HCT116 (cell line): ENCODE measurements around the gene IRF3.

ENCODE experiments used
- ELF1 ChIP-seq: IDR thresholded peaks from 2 replicates; pipeline ENCODE4 v1.6.1; 2012; ENCODE audit warnings: low read depth, borderline replicate concordance
- POLR2A ChIP-seq: IDR thresholded peaks from 2 replicates; pipeline ENCODE4 v1.7.0; 2011; ENCODE audit warnings: borderline replicate concordance; ENCODE audit not compliant: insufficient read depth, insufficient read length; ENCODE audit errors: extremely low read depth
- POLR2AphosphoS5 ChIP-seq: IDR thresholded peaks from 2 replicates; pipeline ENCODE4 v1.6.1; 2011; ENCODE audit warnings: mild to moderate bottlenecking, low read depth, low read length, moderate library complexity
- RAD21 ChIP-seq: IDR thresholded peaks from 2 replicates; pipeline ENCODE4 v1.6.1; 2012; ENCODE audit warnings: low read depth, mild to moderate bottlenecking
- SIN3A ChIP-seq: IDR thresholded peaks from 2 replicates; pipeline ENCODE4 v1.6.1; 2012; ENCODE audit warnings: low read depth
- SP1 ChIP-seq: IDR thresholded peaks from 2 replicates; pipeline ENCODE4 v1.6.1; 2012; ENCODE audit warnings: low read depth
- SRF ChIP-seq: IDR thresholded peaks from 2 replicates; pipeline ENCODE4 v1.6.1; 2012; ENCODE audit warnings: low read depth
- YY1 ChIP-seq: IDR thresholded peaks from 2 replicates; pipeline ENCODE4 v1.6.1; 2011; ENCODE audit warnings: low read length, low read depth, moderate library complexity, mild to moderate bottlenecking; ENCODE audit not compliant: insufficient replicate concordance; ENCODE audit errors: extremely low read depth
- TF ChIP-seq, protein P1 (sequence below), 3 experiments: fragments of 200-600 bp in 1 of 3; sonication (generic) in 1 of 3; IDR thresholded peaks in 2 of 3; conservative IDR thresholded peaks in 1 of 3; 2 replicates each; pipeline ENCODE4 v1.5.1; 2012 to 2017; ENCODE audit warnings: low read depth in 2 of 3, low read length in 2 of 3, antibody characterized with exemption in 1 of 3, borderline replicate concordance in 1 of 3, control low read depth in 1 of 3, mild to moderate bottlenecking in 1 of 3, mixed read lengths in 1 of 3, mixed run types in 1 of 3, moderate library complexity in 1 of 3; ENCODE audit not compliant: insufficient read depth in 1 of 3
- TF ChIP-seq, protein P2 (sequence below): IDR thresholded peaks from 2 replicates; pipeline ENCODE4 v1.6.1; 2012

DNA sequence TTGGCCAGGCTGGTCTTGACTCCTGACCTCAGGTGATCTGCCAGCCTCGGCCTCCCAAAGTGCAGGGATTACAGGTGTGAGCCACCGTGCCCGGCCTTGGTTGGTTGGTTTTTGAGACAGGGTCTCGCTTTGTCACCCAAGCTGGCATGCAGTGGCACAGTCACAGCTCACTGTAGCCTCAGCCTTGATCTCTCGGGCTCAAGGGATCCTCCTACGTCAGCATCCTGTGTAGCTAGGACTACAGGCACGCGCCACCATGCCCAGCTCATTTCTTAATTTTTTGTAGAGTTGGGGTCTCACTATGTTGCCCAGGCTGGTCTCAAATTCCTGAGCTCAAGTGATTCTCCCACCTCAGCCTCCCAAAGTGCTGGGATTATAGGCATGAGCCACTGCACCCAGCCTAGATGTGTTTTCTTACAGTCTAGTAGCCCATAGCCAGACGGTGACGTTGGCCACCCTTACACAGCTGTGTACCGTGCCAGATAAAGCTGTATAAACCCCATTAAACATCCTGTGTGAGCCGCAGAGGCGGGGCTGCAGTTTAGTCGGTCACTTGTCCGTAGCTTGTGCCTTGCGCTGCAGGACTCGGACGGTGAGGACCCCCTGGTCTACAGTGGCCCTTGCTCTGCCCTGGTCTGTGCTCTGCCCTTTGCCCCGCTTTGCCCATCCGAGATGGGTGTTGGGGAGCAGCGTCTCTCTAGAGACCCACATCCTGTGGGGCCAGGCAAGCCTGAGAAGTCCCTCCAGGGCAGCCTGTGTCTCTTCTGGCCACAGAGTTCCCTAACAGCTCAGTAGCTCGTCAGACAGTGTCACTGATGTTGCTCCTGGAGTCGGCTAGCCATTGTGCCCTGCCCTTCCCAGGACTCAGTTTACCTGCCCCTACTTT, 9.8 kb downstream of the IRF3 start:
- TF ChIP-seq, protein P1, sequence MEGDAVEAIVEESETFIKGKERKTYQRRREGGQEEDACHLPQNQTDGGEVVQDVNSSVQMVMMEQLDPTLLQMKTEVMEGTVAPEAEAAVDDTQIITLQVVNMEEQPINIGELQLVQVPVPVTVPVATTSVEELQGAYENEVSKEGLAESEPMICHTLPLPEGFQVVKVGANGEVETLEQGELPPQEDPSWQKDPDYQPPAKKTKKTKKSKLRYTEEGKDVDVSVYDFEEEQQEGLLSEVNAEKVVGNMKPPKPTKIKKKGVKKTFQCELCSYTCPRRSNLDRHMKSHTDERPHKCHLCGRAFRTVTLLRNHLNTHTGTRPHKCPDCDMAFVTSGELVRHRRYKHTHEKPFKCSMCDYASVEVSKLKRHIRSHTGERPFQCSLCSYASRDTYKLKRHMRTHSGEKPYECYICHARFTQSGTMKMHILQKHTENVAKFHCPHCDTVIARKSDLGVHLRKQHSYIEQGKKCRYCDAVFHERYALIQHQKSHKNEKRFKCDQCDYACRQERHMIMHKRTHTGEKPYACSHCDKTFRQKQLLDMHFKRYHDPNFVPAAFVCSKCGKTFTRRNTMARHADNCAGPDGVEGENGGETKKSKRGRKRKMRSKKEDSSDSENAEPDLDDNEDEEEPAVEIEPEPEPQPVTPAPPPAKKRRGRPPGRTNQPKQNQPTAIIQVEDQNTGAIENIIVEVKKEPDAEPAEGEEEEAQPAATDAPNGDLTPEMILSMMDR (IDR thresholded peaks at IDR 0.05 in 2 of 3, conservative IDR thresholded peaks at IDR 0.05 in 1 of 3; ENCODE audit: borderline replicate concordance in 1 of 3, insufficient read depth in 1 of 3, low read depth in 2 of 3, low read length in 2 of 3) = no peak
- TF ChIP-seq, protein P2, sequence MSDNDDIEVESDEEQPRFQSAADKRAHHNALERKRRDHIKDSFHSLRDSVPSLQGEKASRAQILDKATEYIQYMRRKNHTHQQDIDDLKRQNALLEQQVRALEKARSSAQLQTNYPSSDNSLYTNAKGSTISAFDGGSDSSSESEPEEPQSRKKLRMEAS = no peak
- TF ChIP-seq SIN3A (no peak), POLR2A (no peak), RAD21 (no peak), POLR2AphosphoS5 (no peak), ELF1 (no peak), SRF (no peak), YY1 (no peak), SP1 (no peak)
